Stimulated activated CD8-positive, alpha-beta memory T cell treated with anti-CD3 and anti-CD28 coated beads, Interleukin-15, amount 100 ng/mL, for 4 hours (primary cell): ENCODE measurements around the gene LIMCH1.
"Not testable (repeated sequence)": the region's sequence is repeated elsewhere in the genome, so short reads cannot be mapped to it uniquely, and the experiment has no call there.

Source experiments
- DNase-seq, 2 donors: peaks; one replicate each; pipeline ENCODE4 v3.0.0-alpha.2; 2020; ENCODE audit warnings: low read depth in 2 of 2

Gene LIMCH1, protein sequence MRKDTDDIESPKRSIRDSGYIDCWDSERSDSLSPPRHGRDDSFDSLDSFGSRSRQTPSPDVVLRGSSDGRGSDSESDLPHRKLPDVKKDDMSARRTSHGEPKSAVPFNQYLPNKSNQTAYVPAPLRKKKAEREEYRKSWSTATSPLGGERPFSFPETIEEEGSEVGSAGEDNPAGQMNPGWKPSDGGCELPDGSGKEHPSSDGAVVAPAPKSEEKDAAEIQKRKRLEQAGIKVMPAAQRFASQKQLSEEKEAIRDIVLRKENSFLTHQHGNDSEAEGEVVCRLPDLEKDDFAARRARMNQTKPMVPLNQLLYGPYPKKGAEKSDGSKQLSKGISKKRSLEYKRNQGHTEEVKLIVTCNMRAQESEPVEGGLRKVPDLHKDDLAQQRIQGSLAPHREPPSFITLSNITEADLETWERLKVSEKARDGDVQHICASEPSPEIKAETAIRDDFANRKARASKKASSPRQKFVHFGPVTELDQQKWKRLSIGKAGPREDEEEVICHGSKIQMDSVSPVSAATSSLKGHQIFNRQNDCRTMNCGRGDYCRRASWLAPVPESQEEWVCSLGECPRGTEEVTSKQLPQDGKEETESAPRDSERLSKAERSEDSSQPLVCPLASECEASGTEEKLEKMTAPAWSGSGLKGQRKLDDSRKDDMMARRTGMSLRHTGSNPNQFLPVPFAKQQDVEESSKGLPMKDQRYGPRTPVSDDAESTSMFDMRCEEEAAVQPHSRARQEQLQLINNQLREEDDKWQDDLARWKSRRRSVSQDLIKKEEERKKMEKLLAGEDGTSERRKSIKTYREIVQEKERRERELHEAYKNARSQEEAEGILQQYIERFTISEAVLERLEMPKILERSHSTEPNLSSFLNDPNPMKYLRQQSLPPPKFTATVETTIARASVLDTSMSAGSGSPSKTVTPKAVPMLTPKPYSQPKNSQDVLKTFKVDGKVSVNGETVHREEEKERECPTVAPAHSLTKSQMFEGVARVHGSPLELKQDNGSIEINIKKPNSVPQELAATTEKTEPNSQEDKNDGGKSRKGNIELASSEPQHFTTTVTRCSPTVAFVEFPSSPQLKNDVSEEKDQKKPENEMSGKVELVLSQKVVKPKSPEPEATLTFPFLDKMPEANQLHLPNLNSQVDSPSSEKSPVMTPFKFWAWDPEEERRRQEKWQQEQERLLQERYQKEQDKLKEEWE (N-terminal part only)

DNA sequence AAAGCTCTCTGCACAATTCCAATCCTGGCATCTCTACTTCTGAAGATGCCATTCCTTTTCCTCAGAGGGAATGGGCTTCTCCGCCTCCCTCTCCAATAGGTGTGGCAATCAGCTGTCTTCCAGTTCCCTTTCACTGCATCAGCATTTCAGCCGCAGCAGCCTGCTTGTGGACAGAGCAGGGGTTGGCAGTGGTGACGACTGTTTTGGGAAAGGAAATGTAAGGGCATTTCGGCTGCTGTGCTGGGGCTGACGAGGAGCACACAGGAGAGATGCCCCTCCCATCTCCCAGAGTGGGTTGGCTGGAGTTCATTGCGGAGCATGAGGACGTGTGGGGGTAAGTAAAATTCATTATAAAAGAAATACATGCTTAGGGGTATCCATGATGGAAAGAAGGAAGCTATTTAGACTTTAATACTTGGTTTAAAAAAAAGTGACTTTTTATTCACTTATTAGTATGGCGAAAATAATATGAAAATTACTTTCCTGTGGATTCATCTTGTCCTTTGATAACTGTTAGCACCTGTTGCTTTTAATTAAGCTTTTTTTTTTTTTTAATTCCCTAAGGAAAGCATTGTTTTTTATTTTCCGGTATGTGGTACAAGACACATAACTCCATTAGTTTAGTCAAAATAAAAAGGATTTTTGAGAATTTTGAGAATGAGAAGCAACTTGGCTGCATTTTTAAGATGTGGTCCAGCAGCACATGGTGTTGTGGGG, at the start of gene LIMCH1:
Gene LIMCH1 (plus strand): TSS at position 141 of the 717 bp plus-strand sequence. CDS start 67,839 bp downstream, outside the sequence.
- no peak for DNase-seq

GRCh38 chr4:41491081-41491576, 46.8 kb upstream of the LIMCH1 start:
- not testable (repeated sequence) for DNase-seq

DNA sequence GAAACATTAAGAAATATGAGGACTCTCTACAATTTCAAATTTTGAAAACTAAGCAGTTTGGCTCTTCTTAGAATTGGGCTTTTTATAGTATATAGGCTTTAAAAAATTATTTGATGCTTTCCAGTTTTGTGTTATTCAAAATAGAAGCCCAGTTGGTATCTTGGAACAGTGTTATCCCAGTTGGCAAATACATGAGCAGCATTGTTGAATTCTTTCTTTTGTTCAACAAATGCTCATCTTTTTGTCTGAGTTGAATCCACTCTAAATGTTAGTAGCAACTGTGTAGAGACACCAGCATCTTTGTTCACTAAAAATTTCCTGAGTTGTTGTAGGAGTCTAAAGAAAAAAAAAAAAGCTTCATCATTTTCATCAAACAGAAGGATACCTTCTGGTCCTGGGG, 41.0 kb upstream of the LIMCH1 start:
- DNase-seq = no peak

GRCh38 chr4:41498177-41498576, 39.8 kb upstream of the LIMCH1 start:
- no peak for DNase-seq

DNA sequence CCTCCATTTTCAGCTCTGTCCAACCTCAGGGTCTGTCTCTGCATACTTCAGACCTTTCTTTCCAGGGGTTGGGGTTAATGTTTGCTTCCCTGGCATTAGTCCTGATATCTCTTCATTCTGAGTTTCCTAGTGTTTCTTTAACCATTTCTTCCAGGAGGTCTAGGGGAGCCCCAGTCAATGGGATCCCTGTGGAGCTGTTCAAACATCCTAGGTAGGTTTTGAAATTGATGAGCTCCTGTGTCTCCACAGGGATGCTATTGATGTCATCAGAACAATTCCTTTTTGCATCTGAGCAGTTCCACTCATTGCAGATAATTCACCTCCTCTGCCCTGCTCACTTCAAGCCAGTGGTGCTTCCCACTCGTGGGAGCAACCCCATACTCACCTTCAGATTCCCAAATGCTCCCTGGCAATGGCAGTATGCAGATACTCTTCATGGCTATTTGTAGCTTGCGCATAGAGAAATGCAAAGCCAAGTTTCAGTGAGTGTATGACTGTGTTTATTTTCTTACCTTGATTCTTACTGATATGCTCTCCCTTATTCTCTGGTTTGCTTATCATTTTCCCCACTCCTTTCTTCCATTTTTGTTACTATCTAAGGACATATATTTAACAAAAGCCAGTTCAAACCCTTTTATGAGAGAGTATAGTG, 33.7 kb upstream of the LIMCH1 start:
- no peak for DNase-seq

GRCh38 chr4:41505161-41505661, 32.7 kb upstream of the LIMCH1 start:
- DNase-seq = no peak

DNA sequence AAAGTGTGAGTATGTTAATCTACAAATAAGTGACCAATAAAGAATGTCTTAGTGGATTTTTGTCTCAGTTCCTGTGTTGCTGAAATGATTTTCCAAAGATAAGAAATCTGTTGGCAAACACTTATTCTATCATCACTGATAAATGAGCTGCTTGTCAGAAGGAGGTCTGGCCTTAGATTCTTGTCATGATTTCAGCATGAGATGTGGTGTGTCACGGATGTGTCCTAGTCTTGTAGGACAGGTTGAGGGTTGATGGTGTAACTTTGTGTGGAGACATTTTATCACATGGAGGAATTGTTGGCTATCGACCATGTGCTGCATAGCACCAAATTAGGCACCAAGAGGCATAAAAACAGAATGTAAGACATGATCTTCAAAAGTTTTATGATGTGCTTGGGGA, 31.8 kb upstream of the LIMCH1 start:
- no peak for DNase-seq

DNA sequence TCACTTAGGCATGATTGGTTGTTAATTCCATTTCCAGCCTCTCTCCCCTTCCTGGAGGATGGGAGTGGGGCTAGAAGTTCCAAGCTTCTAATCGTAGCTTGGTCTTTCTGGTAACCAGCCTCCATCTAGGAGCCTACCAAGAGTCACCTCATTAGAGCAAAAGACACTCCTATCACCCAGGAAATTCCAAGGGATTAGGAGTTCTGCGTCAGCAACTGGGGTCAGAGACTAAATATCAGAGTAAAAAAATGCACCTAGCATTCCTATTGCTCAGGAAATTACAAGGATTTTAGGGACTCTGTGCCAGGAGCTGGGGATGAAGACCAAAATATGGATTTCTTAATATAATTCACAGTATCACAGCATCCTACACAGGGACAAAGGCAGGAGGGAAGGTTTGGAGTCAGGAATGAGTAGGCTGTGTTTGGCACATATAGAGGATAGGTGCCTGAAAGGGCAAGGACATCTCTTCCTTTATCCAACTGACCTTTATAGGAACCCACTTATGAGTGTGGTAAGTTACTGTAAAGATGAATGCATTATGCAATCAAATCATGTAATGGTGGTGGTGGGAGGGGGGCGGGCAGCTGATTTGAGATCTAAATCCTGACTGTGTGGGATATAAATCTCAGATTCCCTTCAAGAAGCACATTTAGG, 30.5 kb upstream of the LIMCH1 start:
- DNase-seq = no peak

- DNase-seq = no peak
Measured at GRCh38 chr4:41509451-41509866, 28.5 kb upstream of the LIMCH1 start.

DNA sequence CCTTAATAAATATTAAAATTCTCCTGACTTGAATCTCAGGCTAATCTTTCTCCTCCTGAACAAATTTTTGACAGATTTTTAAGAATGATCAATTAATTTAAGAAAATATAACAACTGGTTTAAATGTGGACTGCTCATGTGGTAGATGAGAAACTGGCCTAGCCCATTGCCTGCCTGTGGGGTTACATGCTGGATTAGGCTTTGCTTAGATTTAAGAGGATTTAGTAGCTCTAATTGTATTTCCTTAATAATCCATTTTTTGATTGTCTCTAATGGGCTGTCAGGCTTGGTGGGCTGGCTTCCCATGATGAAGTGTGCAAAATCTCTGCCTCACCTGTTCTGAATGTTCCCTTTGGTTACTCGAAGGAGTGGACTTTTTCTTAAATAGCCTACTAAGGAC, 27.8 kb upstream of the LIMCH1 start:
- DNase-seq = no peak

GRCh38 chr4:41512136-41512535, 25.8 kb upstream of the LIMCH1 start:
- DNase-seq = no peak

DNA sequence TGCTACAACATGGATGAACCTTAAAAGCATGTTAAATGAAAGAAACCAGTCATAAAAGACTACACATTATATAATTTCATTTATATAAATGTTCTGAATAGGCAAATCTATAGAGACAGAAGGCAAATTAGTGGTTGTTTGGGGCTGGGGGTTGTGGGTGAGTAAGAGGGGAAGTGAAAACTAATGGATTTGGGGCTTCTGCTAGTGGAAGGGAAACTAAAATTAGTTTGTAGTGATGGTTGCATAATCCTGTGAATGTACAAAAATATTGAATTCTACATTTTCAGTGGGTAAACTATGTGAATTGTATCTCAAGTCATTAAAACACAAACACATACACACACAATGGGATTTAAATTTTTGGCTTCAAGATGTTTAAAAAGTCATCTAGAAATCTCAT, 25.4 kb upstream of the LIMCH1 start:
- DNase-seq = no peak

DNA sequence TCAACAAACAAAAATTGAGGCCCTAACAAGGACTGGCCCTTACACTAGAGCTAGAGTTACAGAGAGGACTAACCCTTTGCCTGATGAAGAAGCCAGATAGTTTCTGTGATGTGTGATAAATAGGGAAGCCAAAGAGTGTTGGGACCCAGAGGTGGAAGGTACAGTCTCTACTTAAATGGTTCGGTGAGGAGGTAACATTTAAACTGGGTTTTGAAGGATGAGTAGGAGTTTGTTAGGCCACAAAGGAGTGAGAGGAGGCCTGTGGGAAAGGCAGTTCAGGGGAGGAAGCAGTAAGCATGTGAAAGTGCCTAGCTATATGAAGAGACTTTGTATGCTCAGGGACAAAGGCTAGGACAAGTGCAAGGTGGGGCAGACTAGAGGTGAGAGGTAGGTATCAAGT, 23.8 kb upstream of the LIMCH1 start:
- DNase-seq = no peak

DNA sequence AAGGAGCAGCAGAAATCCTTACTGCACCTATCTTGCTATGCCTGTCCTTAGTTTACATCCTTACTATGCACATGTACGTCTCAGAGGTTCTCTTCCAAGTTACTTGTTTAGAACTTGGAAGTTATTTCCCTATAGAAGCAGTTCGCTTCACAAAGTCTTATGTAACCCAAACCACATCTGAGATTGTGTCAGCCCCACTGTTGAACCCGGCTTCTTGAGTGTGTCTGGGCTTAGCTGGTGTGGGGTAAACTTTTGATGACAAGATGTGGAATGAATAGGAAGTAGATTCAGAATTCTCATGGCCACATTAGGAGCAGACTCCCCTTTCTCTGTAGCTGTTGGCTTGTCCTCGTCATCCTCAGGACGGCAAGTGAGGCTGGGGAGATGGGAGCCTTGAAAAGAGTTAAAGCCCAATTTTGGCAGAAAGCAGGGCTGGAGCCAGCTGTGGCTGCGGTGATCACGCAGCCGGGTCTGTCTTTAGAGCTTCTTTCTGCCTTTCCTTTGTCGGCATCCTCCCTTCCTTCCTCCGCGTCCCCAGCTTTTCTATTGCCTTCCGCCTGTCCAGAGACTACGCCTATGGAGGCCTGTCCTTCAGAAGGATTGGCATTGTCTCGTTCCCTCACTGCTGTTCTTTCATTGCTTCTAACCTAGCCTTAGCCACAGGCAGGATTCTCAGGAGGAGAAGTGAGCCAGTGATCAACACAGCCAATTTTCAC, 23.0 kb upstream of the LIMCH1 start:
- DNase-seq = no peak

DNA sequence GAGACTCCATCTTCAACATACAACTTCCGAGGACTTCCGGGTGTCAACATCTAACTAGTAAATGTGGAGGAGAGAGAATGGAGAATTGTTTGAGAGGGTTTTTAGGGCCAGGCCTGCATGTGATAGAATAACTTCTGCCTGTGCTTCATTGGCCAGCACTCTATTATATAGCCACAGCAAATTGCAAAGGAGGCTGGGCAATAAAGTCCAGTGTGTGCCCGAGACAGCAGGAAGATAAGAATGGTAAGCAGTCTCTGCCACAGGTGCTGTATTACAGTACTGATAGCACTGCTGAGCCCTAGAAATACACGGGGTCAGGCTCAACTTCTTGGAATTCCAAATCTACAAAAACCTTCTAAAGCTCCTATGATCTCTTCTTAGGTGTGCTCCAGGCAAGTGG, 20.8 kb upstream of the LIMCH1 start:
- DNase-seq = no peak

- no peak for DNase-seq
Measured at GRCh38 chr4:41517747-41518146, 20.2 kb upstream of the LIMCH1 start.

- DNase-seq = no peak
Measured at GRCh38 chr4:41524425-41524824, 13.5 kb upstream of the LIMCH1 start.

- DNase-seq = no peak
Measured at GRCh38 chr4:41525129-41525528, 12.8 kb upstream of the LIMCH1 start.

DNA sequence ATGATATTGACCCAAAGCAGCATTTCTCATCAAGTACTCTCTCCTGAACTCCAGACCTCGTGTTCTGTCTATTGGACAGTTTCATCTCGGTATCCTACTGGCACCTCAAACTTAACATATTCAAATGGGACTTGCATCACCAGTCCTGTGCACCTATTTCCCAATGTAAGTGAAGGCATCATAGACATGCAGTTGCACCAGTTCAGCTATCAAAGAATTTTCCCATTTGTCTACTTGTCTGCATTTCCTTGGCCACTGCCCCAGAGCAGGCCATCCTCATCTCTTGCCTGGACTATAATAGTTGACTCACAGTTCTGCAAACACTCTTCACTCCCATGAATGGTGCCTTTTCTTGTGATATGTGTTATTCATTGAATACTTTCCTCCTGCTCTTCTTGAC, 11.3 kb upstream of the LIMCH1 start:
- DNase-seq = no peak
